Osteoblast (primary cell): ENCODE data around the gene SH2D3C. TPM values are rescaled to one million over a fixed set of nuclear protein-coding genes. Genes with fewer than 3 reads are reported as not detected.
A peak's percentile ranks its signal among the peaks of the same experiment; 100 is the strongest.

Source experiments
- DNase-seq: peaks from one replicate; pipeline ENCODE4 v3.0.0; 2011; ENCODE audit warnings: low spot score, mixed read lengths; ENCODE audit not compliant: insufficient read length; ENCODE audit errors: missing footprints
- H2AFZ ChIP-seq: 2 replicates; pipeline ENCODE4 v1.6.0; 2011; ENCODE audit warnings: mild to moderate bottlenecking, low read length
- H3K27ac ChIP-seq: 2 replicates; pipeline ENCODE4 v1.5.1; 2011; ENCODE audit warnings: mild to moderate bottlenecking, low read depth, low read length, moderate library complexity
- H3K27me3 ChIP-seq: 2 replicates; pipeline ENCODE4 v1.6.0; 2012; ENCODE audit warnings: mild to moderate bottlenecking, control low read depth, inconsistent platforms, low read length, moderate library complexity; ENCODE audit not compliant: insufficient read depth
- H3K36me3 ChIP-seq: 2 replicates; pipeline ENCODE4 v1.5.1; 2011; ENCODE audit warnings: mild to moderate bottlenecking, low read length, control low read depth, moderate library complexity; ENCODE audit not compliant: insufficient read depth
- H3K4me1 ChIP-seq: 2 replicates; pipeline ENCODE4 v1.5.1; 2011; ENCODE audit warnings: mild to moderate bottlenecking, low read length, control low read depth, moderate library complexity; ENCODE audit not compliant: insufficient read depth
- H3K4me2 ChIP-seq: 2 replicates; pipeline ENCODE4 v1.6.0; 2011; ENCODE audit warnings: mild to moderate bottlenecking, low read length; ENCODE audit not compliant: insufficient read depth
- H3K4me3 ChIP-seq: fragments of 200-600 bp; sonication (generic); 3 replicates; pipeline ENCODE4 v1.5.1; 2012; ENCODE audit warnings: mild to moderate bottlenecking, low read length, inconsistent platforms; ENCODE audit not compliant: insufficient read depth
- H3K79me2 ChIP-seq: 2 replicates; pipeline ENCODE4 v1.6.0; 2012; ENCODE audit warnings: mild to moderate bottlenecking, low read length, control low read depth, inconsistent platforms; ENCODE audit not compliant: insufficient read depth
- H3K9me3 ChIP-seq: 2 replicates; pipeline ENCODE4 v1.5.1; 2011; ENCODE audit warnings: low read depth, low read length, control low read depth
- H4K20me1 ChIP-seq: 2 replicates; pipeline ENCODE4 v1.6.0; 2012; ENCODE audit warnings: mild to moderate bottlenecking, low read length, control low read depth; ENCODE audit not compliant: insufficient read depth
- CTCF ChIP-seq: IDR thresholded peaks from 2 replicates; pipeline ENCODE4 v1.5.1; 2011; ENCODE audit warnings: mild to moderate bottlenecking, low read depth, low read length, moderate library complexity; ENCODE audit errors: extremely low read depth
- total RNA-seq: library from RNA; depleted of rRNA; stranded (reverse); fragments of >200 nt; gene quantifications from 2 replicates; pipeline ENCODE4 v1.2.3, GENCODE V29; 2012

Gene SH2D3C
- total RNA-seq, 1 donor = 0.36 TPM

- Histone ChIP-seq H3K4me1 (no peaks in the 10 kb centered on the region), H3K27ac (no peak overlapping the region), H3K27me3 (no peaks in the 10 kb centered on the region), H3K9me3 (no peaks in the 10 kb centered on the region), H3K79me2 (no peaks in the 10 kb centered on the region), H3K4me3 (no peak overlapping the region), H3K36me3 (peaks cover 18% of the 10 kb centered on the region), H3K4me2 (no peak overlapping the region), H2AFZ (no peak overlapping the region), H4K20me1 (no peaks in the 10 kb centered on the region)
- TF ChIP-seq CTCF = no peak
- peak; percentile 54 for DNase-seq
Observed at GRCh38 chr9:127692071-127692470, 86.4 kb downstream of the SH2D3C start.

GRCh38 chr9:127690735-127691134, 87.7 kb downstream of the SH2D3C start:
- Histone ChIP-seq H3K79me2 (no peaks in the 10 kb centered on the region), H2AFZ (no peak overlapping the region), H4K20me1 (no peaks in the 10 kb centered on the region), H3K4me2 (no peak overlapping the region), H3K4me3 (no peak overlapping the region), H3K27me3 (no peaks in the 10 kb centered on the region), H3K27ac (no peak overlapping the region), H3K9me3 (no peaks in the 10 kb centered on the region), H3K36me3 (peaks cover 18% of the 10 kb centered on the region), H3K4me1 (no peaks in the 10 kb centered on the region)
- no peak for TF ChIP-seq CTCF
- DNase-seq = no peak

- Histone ChIP-seq H3K9me3 (no peaks in the 10 kb centered on the region), H3K27me3 (no peaks in the 10 kb centered on the region), H3K4me3 (no peak overlapping the region), H2AFZ (no peak overlapping the region), H3K27ac (no peak overlapping the region), H4K20me1 (no peaks in the 10 kb centered on the region), H3K36me3 (peaks cover 18% of the 10 kb centered on the region), H3K79me2 (no peaks in the 10 kb centered on the region), H3K4me1 (peaks cover 6% of the 10 kb centered on the region), H3K4me2 (no peak overlapping the region)
- TF ChIP-seq CTCF = no peak
- DNase-seq = peak; percentile 49
Observed at GRCh38 chr9:127689329-127690000, 89.0 kb downstream of the SH2D3C start.

Other genes with a start within 250 kb of the SH2D3C start
- 19.9 and 23.0 TPM in 2 replicates for gene STXBP1, start 166.4 kb downstream of the SH2D3C start, total RNA-seq
- gene CFAP157, start 71.7 kb downstream of the SH2D3C start, total RNA-seq = not detected in 2 replicates
- 12.7 and 16.3 TPM in 2 replicates for gene PTRH1, start 63.0 kb downstream of the SH2D3C start, total RNA-seq
- gene TTC16, start 62.6 kb downstream of the SH2D3C start, total RNA-seq = under 0.01 TPM in 1 of 2 replicates, not detected in the other
- 3.8 and 4.7 TPM in 2 replicates for gene TOR2A, start 43.4 kb downstream of the SH2D3C start, total RNA-seq
- gene CDK9, start 7.4 kb upstream of the SH2D3C start, total RNA-seq = 54.8 and 56.1 TPM in 2 replicates
- 87.5 and 98.1 TPM in 2 replicates for gene FPGS, start 24.2 kb upstream of the SH2D3C start, total RNA-seq
- gene ENG, start 76.0 kb upstream of the SH2D3C start, total RNA-seq = 60.8 and 87.5 TPM in 2 replicates
- 100 and 106 TPM in 2 replicates for gene AK1, start 99.0 kb upstream of the SH2D3C start, total RNA-seq
- gene ST6GALNAC6, start 120.9 kb upstream of the SH2D3C start, total RNA-seq = 52.7 and 53.2 TPM in 2 replicates
- 29.5 and 33.7 TPM in 2 replicates for gene ST6GALNAC4, start 138.4 kb upstream of the SH2D3C start, total RNA-seq
- 2.2 and 3.5 TPM in 2 replicates for gene PIP5KL1, start 152.1 kb upstream of the SH2D3C start, total RNA-seq
- 10.1 and 11.5 TPM in 2 replicates for gene DPM2, start 159.2 kb upstream of the SH2D3C start, total RNA-seq
- 18.0 and 20.6 TPM in 2 replicates for gene EEIG1, start 202.3 kb upstream of the SH2D3C start, total RNA-seq